HG03097 (cell line): ENCODE data around the gene GMPR2.

ENCODE experiments used
- ATAC-seq: cut with Tn5 transposase; IDR thresholded peaks from one replicate; pipeline ENCODE4 v1.9.1; 2021; ENCODE audit not compliant: unreplicated experiment, low FRiP score

GMPR2 gene

DNA sequence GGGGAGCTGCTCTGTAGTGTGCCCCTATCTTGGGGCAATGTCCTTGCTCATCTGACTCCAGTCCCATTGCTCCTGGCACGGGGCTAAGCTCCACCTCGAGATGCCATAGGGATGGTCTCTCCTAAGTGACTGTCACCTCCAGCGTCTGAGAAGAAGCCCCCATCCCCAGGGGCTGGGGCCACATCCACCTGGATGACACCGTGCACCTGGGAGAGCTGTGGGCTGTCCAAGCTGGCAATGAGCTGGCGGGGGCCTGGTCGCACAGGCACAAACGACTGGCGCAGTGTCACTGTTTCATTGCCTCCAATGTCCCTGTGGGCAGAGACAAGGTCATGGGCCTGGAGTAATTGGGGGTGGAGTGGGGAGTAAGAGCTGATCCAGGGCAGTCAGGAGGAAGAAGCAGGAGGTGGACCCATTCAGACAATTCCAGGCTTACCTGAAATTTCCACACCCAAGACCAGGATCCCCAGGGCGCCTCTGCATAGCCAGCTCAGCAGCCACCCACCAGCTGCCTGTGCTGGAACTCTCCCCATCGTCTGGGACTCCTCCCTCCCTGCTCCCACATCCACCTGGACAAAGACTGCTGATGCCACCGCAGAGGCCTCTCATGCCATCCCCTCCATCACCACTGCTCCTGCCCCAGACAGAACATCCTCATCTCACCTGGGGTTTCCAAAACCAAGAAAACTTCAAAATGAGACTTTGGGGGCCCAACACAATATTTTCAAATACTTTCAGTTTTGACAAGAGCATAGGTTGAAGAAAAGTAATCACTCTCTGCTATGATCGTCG, 16.7 kb downstream of the GMPR2 start:
- ATAC-seq: no peak

- ATAC-seq: no peak
Observed at GRCh38 chr14:24250354-24250753, 17.6 kb downstream of the GMPR2 start.

GRCh38 chr14:24251880-24252288, 19.2 kb downstream of the GMPR2 start:
- ATAC-seq: no peak

DNA sequence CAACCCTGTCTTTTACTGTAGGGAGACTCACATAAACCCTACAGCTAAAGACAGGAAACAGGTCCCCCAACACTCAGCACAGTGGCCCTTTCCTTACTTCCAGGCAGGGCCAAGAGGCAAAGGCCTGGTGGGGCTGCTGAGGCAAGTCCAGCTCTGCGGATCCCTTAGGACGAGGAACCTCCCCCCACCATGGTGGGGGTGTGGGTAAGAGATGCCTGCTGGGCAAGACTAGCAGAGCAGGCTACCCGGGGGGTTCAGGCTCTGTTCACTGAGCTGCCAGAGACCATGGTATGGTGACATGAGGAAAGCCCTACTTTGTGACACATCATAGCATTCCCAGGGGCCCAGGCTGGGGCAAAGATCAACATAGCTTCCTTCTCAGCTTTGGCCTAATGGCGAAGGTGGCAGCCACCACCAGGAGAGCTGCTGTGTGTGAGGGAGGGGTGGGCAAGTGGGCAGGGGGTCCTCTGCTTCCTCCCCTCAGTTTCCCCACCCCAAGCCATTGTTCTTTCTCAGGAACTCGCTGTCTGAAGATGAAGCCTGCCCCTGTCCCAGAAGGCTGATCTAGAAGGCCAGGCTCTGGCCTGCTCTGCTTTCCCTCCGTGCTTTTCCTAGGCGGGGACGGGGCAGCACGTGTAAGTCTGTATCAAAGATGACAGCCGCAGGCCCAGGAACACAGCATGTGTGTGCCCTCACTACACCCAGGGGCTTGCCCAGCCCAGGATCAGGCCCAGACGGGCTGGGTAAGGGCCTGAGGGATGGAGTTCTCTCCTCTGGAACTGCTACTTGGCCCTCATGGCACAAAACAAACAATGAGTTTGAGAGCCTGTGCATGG, 19.8 kb downstream of the GMPR2 start:
- no peak for ATAC-seq

DNA sequence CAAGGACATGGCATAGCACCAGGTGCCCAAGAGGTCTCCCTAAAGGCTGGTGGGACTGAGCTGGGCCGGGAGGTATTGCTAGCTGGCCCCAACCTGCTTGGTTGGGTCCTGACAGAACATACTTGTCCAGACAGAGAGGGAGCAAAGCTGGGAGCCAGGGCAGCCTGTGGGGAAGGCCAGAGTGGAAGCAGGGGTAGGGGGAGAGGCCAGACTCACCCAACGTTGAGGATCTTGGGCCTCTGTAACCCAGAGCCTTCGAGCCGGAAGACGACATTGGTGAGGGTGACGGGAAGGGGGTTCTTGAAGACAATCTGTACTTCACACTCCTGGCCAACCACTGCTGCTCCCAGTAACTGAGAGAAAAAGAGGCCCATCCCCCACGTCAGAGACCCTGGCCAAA, 21.2 kb downstream of the GMPR2 start:
- ATAC-seq: no peak

DNA sequence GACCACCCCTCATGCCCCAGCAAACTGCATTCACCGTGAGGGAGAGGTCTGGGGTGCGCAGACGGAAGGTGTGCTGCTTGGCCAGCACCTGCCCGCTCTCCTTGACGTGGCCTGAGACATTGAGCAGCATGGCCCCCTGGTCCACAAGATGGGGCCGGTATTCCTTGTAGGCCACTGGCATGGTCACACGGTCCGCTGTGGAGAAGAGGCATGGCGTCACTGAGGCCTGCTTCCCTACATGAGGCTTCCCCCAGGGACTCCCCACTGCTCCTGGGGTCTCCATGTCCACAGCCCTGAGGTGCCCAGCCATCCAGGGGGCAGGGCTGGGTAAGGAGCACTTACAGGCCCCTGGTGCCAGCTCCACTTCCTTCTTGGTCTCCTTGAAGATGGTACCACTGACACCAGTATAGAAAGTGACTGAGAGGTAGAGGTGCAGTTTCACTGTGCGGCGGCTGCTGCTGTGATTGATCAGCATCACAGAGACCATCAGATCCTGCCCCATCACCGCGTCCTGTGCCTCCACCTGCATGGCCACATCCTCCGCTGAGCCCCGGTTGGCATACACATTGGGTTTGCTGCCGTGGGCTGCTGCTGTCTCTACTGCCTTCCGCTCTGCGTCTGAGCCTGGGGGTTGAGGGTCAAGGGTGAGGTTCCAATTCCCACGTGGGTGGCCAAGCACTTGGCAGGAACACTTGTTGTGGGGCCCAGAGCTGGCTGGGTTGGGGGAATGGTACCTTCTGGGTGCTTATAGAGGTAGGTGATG, 22.1 kb downstream of the GMPR2 start:
- no peak for ATAC-seq

DNA sequence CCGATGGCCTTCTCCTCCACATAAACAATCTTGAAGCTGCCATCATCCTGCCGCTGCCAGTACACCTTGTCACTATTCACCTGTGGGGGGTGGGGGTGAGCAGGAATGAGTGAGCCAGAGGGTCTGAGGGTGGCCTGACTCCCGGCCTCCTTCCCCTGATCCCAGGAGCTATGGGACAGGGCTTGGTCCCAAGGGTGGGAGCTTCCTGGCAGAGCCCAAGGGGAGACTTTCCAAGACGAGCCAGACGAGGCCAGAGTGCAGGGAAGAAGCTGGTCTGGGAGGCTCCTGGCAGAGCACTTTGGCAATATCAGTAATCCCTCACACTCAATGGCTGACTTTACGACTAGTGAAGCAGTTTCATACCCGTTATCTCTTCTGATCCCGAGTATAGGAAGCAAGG, 22.7 kb downstream of the GMPR2 start:
- ATAC-seq: no peak

DNA sequence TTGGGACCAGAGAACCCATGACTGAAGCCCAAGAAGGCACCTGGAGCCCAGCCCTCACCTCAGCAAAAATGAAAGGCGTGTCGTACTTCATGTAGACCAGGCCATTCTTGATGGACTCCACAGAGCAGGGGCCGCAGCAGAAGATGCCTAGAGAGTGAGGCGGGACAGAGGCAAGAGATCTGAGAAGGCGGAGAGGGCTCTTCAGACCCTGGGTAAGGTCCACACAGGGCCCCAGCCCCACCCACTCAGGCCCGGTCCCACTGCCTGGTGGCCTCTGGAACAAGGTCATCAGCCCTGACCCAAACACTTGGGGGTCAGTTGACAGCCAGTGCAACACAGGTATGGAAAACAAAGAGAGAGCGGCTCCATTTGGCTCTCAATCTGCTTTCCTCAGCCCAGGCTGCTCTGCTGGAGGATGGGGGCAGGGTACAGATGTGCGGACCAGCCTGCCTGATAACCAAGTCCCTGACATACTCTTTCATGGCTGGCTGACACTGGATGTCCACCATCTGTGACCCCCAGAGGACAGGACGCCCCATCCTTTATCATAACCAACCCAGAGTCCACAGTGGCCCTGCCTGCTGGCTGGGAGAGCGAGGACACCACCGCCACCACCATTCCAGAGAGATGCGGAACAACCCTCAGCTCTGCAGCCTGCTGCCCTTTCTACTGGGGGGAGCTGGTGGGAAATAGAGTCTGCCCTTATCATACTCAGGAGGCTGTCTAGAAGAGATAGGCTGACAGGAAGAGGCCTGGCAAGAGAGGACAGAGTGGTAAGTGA, 23.4 kb downstream of the GMPR2 start:
- ATAC-seq: no peak

GRCh38 chr14:24256960-24257359, 24.2 kb downstream of the GMPR2 start:
- ATAC-seq: no peak

GRCh38 chr14:24258119-24258518, 25.4 kb downstream of the GMPR2 start:
- ATAC-seq: no peak

DNA sequence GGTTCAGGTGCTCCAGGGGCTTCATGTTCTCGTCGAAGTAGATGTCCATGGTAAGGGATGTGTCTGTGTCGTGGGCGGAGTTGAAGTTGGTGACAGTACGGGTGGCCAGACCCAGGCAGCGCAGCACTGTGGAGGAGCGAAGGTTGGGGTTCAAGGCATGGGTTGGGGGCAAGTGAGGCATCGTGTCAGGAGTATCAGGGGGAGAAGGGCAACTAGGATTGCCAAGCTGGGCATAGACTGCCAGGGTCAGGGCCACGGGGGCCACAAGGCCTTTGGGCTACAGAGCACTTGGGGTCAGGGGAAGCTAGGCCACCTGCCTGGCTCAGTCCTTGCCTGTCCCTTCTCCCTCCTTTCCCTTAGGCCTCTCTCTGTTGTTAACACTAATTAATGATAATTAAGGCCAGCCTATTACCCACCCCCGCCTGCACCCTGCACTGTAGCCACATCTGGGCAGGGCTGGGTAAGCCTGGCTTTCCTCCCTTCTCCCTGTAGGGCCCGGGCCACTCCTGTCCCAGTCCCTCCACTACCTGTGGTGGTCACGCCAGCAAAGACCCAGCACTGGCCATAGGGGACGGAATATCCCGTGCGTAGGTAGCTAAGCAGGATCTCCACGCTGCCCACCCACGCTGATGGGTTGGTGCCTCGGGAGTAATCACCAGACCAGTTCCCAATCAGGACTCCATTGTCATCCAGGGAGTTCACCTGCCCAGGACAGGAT, 26.0 kb downstream of the GMPR2 start:
- ATAC-seq: no peak

GRCh38 chr14:24259282-24260025, 26.7 kb downstream of the GMPR2 start:
- no peak for ATAC-seq

DNA sequence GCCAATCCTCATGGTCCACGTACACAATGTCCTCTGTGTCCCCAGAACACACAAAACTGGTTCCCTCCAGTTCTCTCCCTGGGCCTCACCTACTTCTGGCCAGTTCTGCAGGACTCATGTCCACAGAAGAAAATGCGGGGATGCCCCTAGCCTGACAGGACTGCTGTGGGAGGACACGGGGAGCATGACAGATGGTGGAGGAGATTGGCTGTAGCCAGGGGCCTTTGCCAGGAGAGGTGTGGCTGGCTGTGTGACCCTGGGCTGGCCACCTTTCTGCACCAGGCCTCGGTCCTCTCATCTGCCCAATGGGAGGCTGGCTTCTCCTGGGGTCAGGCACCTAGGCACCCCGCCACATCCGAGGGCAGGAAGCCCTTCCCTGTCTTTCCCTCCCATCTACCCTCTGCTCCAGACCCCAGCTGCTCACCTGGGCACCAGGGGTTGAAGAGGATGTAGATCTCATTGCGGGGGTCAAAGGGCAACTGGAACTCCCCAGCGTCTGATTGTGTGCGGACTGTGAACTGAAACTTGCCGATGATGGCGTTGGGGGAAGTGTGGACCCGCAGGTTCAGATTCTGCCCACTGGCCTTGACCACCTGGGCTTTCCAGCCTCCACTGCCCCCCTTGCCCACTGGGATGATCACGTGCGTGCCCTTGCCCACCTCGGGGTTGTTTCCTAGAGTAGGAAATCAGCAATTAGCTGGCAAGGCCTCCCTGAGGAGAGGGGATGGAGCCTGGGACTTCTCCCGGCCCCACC, 27.5 kb downstream of the GMPR2 start:
- no peak for ATAC-seq

- no peak for ATAC-seq
Observed at GRCh38 chr14:24260780-24261157, 28.0 kb downstream of the GMPR2 start.

DNA sequence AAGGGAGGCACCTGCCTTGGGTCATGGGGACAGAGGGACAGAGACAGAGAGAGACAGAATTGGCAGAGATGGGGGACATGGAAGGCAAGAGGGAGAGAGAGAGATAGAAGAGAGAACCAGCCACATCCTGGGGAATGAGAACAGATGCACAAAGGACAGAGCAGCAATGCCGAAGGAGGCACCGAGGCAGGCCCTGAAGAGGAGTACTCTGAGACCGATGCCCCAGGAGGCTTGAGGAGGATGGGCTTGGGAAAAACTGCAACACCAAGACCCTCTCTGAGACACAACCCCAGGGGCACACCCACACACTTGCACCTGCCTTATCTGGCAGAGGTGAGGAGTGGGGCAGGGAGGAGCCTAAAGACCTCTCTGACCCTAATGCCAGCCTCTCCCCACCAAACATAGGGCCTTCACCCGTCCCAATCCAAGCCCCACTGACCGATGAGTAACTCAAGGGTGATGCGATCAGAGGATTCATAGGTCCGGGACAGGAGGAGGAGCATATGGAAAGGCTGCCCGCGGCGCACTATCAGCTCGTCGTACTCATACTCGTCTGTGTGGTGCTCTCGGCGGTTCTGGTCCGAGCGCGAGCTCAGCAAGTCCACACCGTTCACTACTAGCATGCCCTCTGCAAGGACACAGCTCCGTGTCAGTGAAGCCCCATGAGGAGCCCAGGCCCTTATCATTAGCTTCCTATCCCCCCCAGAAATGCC, 28.7 kb downstream of the GMPR2 start:
- ATAC-seq: no peak

- ATAC-seq: no peak
Observed at GRCh38 chr14:24261969-24262327, 29.2 kb downstream of the GMPR2 start.

- no peak for ATAC-seq
Observed at GRCh38 chr14:24262821-24263733, 30.3 kb downstream of the GMPR2 start, which contains the start of gene TGM1. TSS of gene TGM1 (minus strand) at chr14:24263177. CDS start at chr14:24262352, 825 bp downstream.
